Keratinocyte (primary cell): Measurements from ENCODE around the gene IKBIP.

Experiments
- EZH2 ChIP-seq: IDR thresholded peaks from one replicate; pipeline ENCODE4 v1.6.1; 2012; ENCODE audit warnings: inconsistent platforms, mild to moderate bottlenecking, low read length, moderate library complexity
- TF ChIP-seq, protein P1 (sequence below), 3 experiments: IDR thresholded peaks in 1 of 3; conservative IDR thresholded peaks in 1 of 3; optimal IDR thresholded peaks in 1 of 3; 2 replicates in 2 of 3; 3 replicates in 1 of 3; pipeline versions ENCODE3 to v1.5.1; 2011; ENCODE audit warnings: low read length in 3 of 3, mild to moderate bottlenecking in 3 of 3, moderate library complexity in 2 of 3, control low read depth in 1 of 3, inconsistent platforms in 1 of 3; ENCODE audit not compliant: insufficient read depth in 2 of 3; ENCODE audit errors: extremely low read depth in 1 of 3

DNA sequence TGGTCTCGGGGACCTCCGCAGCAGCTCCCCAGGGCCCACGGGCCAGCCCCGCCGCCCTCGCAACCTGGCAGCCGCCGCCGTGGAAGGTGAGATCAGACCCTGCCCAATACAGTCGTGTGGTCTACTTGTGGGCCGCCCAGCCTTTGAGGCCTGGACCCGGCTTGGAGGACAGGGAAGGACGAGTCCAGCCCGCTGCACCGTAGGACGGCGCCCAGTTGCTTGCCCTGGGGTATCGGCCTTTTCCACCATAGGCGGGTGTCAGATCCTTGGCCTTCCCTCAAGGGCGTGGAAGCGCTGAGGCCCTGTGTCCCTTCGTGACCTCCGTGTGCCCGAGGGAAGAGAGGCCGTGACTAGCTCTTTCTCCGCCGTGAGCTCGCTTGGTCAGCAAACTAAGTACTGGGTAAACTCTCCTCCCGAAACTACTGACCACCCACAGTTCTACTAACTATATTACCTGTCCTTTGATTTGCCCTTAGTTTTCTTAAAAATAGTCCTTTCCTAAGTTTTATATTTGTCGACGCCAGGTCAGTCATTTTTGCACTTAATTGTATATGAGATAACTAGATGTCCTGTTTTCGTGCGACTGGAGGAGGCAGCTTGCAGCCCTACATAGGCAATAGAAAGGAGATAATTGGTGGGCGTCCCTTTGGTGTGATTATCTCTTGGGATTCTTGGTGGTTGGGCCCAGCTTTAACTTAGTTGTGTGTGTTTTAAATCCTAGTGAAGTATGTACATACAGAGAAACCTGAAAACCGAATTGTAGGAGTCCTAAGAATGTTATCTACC lies 50.3 kb downstream of the IKBIP start:
- TF ChIP-seq, protein P1, sequence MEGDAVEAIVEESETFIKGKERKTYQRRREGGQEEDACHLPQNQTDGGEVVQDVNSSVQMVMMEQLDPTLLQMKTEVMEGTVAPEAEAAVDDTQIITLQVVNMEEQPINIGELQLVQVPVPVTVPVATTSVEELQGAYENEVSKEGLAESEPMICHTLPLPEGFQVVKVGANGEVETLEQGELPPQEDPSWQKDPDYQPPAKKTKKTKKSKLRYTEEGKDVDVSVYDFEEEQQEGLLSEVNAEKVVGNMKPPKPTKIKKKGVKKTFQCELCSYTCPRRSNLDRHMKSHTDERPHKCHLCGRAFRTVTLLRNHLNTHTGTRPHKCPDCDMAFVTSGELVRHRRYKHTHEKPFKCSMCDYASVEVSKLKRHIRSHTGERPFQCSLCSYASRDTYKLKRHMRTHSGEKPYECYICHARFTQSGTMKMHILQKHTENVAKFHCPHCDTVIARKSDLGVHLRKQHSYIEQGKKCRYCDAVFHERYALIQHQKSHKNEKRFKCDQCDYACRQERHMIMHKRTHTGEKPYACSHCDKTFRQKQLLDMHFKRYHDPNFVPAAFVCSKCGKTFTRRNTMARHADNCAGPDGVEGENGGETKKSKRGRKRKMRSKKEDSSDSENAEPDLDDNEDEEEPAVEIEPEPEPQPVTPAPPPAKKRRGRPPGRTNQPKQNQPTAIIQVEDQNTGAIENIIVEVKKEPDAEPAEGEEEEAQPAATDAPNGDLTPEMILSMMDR (optimal IDR thresholded peaks at IDR 0.05 in 1 of 3, IDR thresholded peaks at IDR 0.05 in 1 of 3, conservative IDR thresholded peaks at IDR 0.05 in 1 of 3; ENCODE audit: extremely low read depth in 1 of 3, insufficient read depth in 2 of 3, low read length in 3 of 3), result no peak
- no peak for TF ChIP-seq EZH2
